Eye (tissue), 1 donor: ENCODE results near the gene ANKRD44.
A peak's percentile ranks its signal among the peaks of the same experiment; 100 is the strongest.
"Not testable (repeated sequence)": the region's sequence is repeated elsewhere in the genome, so short reads cannot be mapped to it uniquely, and the experiment has no call there.

ENCODE experiments used
- DNase-seq: peaks from one replicate; pipeline ENCODE4 v3.0.0-alpha.2; 2015

The ANKRD44 gene

DNA sequence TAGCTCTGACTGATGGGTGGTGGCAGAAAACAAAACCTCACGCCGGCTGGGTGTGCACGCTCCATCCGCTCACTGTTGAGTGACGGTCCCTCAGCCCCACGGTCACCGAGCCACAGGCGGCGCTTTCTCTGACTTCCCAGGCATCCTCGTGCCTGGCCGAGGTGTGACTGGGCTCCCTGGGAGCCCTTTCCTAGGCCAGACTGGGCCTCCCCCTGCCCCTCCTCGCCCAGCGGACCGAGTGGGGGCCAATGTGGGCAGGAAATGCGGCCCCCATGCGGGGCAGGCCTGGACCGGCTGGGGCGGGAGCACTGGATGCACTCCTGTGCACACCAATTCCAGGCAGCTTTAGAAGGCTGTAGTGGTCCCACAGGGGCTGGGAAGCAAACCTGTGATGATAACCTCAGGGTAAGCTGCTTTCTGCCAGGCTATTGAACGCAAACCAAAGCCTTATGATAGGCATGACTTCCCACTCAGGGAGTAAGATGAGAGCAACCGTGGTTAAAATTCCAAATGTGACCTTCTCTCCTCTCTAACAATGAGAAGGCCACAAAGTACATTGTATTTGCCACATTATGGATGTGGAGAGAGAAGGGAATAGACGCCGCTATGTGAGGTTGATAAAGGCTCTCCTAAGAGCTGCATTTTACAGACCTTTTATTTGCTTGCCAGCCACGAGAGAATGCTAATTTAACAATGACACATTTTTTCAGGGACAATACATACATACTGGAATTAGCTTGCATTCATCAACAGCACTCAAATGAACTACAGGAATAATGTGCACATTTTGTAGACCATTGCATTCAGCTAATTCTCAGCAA lies 300.2 kb downstream of the ANKRD44 start:
- peak; percentile 37 for DNase-seq

- not testable (repeated sequence) for DNase-seq
These were observed 301.7 kb downstream of the ANKRD44 start for GRCh38 chr2:197008741-197009341.

- no peak for DNase-seq
These were observed 302.6 kb downstream of the ANKRD44 start for GRCh38 chr2:197007716-197008628.

GRCh38 chr2:197001921-197002320 lies 308.7 kb downstream of the ANKRD44 start:
- no peak for DNase-seq

DNA sequence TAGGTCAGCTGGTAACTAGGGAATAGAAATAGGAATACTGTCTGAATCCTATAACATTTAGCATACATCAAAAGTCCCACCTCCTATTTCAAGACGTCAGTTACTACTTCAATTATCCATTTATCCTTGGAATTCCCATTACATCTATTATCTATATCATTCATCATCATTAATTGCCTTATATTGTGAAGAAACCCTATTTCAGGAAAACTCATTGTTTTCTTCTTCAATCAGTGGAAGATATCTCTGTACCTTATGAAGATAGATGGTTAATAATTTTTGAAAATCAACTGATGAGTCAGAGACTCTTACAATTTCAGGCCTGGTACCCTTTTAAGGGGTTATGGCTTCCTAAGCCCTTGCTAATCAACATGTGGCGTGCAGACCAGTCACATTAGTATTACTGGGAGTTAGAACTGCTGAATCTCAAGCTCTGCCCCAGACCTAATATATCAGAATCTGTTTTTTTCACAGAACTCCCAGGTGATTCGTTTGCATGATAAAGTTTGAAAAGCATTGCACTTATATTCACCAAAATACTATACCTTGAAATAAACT lies 314.7 kb downstream of the ANKRD44 start:
- DNase-seq = no peak

GRCh38 chr2:196994764-196995163 lies 315.8 kb downstream of the ANKRD44 start:
- DNase-seq = no peak

DNA sequence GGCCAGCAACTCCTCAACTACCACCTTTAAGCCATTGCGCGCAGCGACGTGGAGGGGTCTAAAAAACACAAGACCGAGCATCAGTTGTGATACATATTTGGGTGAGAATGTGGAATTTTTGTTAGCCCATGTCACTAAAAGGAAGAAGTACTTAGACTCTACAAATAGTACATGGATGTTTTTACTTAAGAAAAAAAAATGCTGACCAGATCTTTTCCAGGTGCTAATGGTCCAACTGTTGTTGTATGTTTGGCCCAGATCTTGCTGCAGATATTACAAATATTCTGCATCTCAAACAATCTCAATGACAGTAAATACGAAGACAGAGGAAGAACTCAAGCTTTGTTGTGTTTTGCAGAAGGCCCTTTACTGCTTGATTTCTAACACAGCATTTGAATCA lies 317.0 kb downstream of the ANKRD44 start:
- DNase-seq = no peak

DNA sequence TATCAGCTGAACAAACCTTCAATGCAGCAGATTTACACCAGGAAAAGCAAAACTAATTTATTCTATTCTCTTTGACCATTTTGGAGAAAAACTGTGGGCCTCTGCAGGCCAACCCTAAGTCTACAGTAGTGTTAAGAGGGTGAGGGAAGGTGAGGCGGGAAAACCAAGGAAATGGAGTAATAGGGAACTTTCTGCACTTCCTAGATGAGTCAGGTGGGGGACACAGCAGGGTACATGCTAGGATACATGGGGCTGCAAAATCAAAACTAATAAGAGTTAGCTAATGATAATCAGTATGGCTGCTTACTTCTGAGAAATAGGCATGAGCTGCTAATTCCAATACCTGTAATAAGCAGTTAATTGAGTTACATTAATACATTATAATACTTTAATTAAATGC lies 318.1 kb downstream of the ANKRD44 start:
- DNase-seq = no peak

- peak; percentile 87 for DNase-seq
These were observed 319.7 kb downstream of the ANKRD44 start for GRCh38 chr2:196990788-196991461.

- DNase-seq = no peak
These were observed 320.5 kb downstream of the ANKRD44 start for GRCh38 chr2:196990092-196990491.

- DNase-seq = no peak
These were observed 321.1 kb downstream of the ANKRD44 start for GRCh38 chr2:196989496-196989895.

- DNase-seq = no peak
These were observed 321.9 kb downstream of the ANKRD44 start for GRCh38 chr2:196988639-196989038.

DNA sequence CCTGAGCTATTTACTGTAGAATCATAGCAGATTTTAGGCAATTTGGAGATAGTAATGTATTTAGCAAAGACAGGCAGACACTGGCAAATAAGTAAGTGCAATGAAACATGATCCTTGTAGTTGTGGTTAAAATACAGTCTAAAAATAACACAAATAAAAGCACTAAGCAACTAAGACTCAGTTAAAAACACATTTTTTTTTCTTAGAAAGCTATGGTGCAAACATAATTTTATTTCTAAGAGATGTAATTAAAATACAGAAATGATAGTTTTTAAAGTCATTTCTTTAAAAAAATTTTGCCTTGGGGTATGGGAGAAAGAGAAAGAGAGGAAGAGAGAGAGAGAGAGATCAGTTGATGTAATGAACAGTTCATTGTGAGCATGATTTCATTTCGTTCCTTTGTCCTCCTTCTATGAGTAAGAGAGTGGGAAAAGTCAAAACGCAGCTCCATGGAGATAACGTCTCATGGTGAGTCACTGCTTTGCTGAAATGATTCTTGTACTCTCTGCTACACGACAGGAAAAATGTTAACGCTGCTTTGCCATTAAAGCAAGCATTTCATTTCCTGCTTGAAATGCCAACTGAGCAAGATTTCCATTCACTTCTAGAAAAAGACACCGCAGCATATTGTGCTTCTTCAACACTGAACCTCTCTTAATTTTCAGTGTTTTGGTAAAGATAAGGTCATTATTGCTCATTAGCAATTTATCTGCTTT lies 322.8 kb downstream of the ANKRD44 start:
- peak; percentile 67 for DNase-seq

DNA sequence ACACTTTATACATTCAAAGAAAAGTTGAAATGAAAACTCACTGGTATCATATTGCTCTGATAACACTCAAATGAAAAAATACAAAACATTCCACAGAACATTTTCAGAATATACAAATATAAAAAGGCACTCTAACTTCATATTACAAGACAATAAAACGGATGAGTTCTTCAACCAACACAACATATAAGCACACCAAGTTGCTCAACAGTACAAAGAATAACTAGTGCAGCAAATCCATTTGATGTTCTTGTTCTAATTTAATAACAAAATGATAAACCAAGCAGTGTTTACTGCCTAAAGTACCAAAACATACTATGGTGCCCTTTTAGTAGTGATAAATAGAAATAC lies 323.3 kb downstream of the ANKRD44 start:
- no peak for DNase-seq

- no peak for DNase-seq
These were observed 324.9 kb downstream of the ANKRD44 start for GRCh38 chr2:196985511-196986183.

DNA sequence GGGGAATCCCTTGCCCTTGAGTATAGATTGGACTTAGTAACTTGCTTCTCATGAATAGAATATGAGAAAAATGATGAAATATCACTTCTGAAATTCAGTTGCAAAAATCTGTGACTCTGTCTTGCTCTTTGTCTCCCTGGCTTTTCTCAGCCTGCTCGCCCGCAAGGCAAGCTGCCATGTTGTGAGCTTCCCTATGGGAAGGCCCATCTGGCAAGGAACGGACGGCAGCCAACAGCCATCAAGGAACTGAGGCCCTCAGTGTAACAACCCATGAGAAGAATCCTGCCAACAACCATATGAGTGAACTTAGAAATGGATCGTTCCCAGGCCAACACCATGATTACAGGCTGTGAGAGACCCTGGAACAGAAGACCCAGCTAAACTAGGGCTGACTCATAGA lies 325.7 kb downstream of the ANKRD44 start:
- no peak for DNase-seq

GRCh38 chr2:196983934-196984333 lies 326.6 kb downstream of the ANKRD44 start:
- DNase-seq = no peak

DNA sequence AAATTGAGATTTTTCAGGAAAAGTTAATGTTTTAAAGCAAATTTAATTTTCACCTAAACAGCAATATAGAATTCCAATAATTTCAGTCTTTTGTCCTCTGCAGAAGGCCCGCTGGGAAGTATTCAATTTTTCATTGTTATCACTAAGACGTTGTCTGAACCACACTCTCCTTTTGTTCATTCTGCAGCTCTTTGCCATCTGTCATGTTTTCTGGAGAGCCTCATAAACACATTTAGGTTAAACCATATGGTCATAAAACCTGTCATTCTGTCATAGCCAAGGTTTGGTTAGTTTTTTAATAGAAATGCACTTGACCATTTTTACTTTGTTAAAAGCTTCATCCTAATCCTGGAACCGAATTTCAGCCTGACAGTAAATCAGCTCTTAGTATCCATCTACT lies 330.1 kb downstream of the ANKRD44 start:
- peak; percentile 56 for DNase-seq

DNA sequence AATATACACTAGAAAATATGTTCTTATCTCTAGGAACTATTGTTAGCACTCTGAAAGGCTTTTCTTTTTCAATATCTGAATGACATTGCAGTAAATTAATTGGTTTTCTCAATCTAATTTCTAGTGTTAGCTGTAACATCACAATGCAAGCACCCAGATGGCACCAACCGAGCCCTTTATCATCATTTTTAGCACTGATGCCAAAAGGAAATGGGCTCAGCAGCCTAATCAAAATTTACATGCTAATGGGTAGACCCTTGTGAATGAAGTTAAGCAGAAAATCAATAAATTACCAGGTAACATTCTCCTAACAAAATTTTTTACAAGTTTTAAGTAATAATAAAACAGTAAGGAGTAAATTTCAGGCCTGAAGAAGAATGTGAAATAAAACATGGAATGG lies 330.6 kb downstream of the ANKRD44 start:
- peak; percentile 8 for DNase-seq

GRCh38 chr2:196977507-196977906 lies 333.1 kb downstream of the ANKRD44 start:
- no peak for DNase-seq

- DNase-seq = no peak
These were observed 335.6 kb downstream of the ANKRD44 start for GRCh38 chr2:196974970-196975369.
